Keratinocyte (primary cell): ENCODE measurements around the gene TMEM9. TPM values are rescaled to one million over a fixed set of nuclear protein-coding genes. Genes with fewer than 3 reads are reported as not detected.

Source experiments
- DNase-seq: peaks from one replicate; pipeline ENCODE4 v3.0.0-alpha.2; 2011; ENCODE audit warnings: low read depth, missing footprints, low spot score
- FAIRE-seq: peaks from 2 replicates; lab custom pipeline; 2011; peaks lifted over from hg19 to GRCh38; lab: Jason Lieb, UNC
- H2AFZ ChIP-seq: 2 replicates; pipeline ENCODE4 v1.6.0; 2012; ENCODE audit warnings: low read length, control low read depth, inconsistent platforms; ENCODE audit not compliant: control insufficient read depth
- H3K27ac ChIP-seq: 2 replicates; pipeline ENCODE4 v1.5.1; 2011; ENCODE audit warnings: low read length; ENCODE audit not compliant: control insufficient read depth, insufficient read depth
- H3K27me3 ChIP-seq: 3 replicates; pipeline ENCODE4 v1.6.0; 2011; ENCODE audit warnings: low read length; ENCODE audit not compliant: control insufficient read depth, insufficient read depth; ENCODE audit errors: extremely low read depth
- H3K36me3 ChIP-seq, 2 experiments: 2 replicates in 1 of 2; 3 replicates in 1 of 2; pipeline ENCODE4 v1.5.1; 2011; ENCODE audit warnings: low read length in 2 of 2, mild to moderate bottlenecking in 1 of 2; ENCODE audit not compliant: control insufficient read depth in 2 of 2, insufficient read depth in 2 of 2; ENCODE audit errors: extremely low read depth in 1 of 2
- H3K4me1 ChIP-seq: 3 replicates; pipeline ENCODE4 v1.5.1; 2011; ENCODE audit warnings: low read length; ENCODE audit not compliant: control insufficient read depth, insufficient read depth; ENCODE audit errors: extremely low read depth
- H3K4me2 ChIP-seq: 3 replicates; pipeline ENCODE4 v1.6.0; 2011; ENCODE audit warnings: low read depth, low read length; ENCODE audit not compliant: control insufficient read depth, insufficient read depth; ENCODE audit errors: extremely low read depth
- H3K4me3 ChIP-seq, 3 experiments: fragments of 200-600 bp in 1 of 3; sonication (generic) in 1 of 3; 2 replicates in 2 of 3; 3 replicates in 1 of 3; pipeline ENCODE4 v1.5.1; 2011 to 2016; ENCODE audit warnings: low read length in 3 of 3, mild to moderate bottlenecking in 3 of 3, control low read depth in 2 of 3, inconsistent platforms in 1 of 3, low read depth in 1 of 3, mixed read lengths in 1 of 3, mixed run types in 1 of 3, moderate library complexity in 1 of 3; ENCODE audit not compliant: control insufficient read depth in 2 of 3, insufficient read depth in 2 of 3; ENCODE audit errors: extremely low read depth in 1 of 3
- H3K79me2 ChIP-seq: 2 replicates; pipeline ENCODE4 v1.6.0; 2012; ENCODE audit warnings: low read length; ENCODE audit not compliant: control insufficient read depth, insufficient read depth
- H3K9ac ChIP-seq: 3 replicates; pipeline ENCODE4 v1.6.0; 2011; ENCODE audit warnings: low read length; ENCODE audit not compliant: control insufficient read depth, insufficient read depth; ENCODE audit errors: extremely low read depth
- H3K9me1 ChIP-seq: 3 replicates; pipeline ENCODE4 v1.6.0; 2011; ENCODE audit warnings: low read length; ENCODE audit not compliant: control insufficient read depth, insufficient read depth; ENCODE audit errors: extremely low read depth
- H3K9me3 ChIP-seq: 2 replicates; pipeline ENCODE4 v1.5.1; 2012; ENCODE audit warnings: low read depth, low read length; ENCODE audit not compliant: control insufficient read depth
- H4K20me1 ChIP-seq: 3 replicates; pipeline ENCODE4 v1.6.0; 2011; ENCODE audit warnings: low read length; ENCODE audit not compliant: control insufficient read depth, insufficient read depth; ENCODE audit errors: extremely low read depth
- CTCF ChIP-seq, 3 experiments: IDR thresholded peaks in 1 of 3; conservative IDR thresholded peaks in 1 of 3; optimal IDR thresholded peaks in 1 of 3; 2 replicates in 2 of 3; 3 replicates in 1 of 3; pipeline versions ENCODE3 to v1.5.1; 2011; ENCODE audit warnings: low read length in 3 of 3, mild to moderate bottlenecking in 3 of 3, moderate library complexity in 2 of 3, control low read depth in 1 of 3, inconsistent platforms in 1 of 3; ENCODE audit not compliant: insufficient read depth in 2 of 3; ENCODE audit errors: extremely low read depth in 1 of 3
- EZH2 ChIP-seq: IDR thresholded peaks from one replicate; pipeline ENCODE4 v1.6.1; 2012; ENCODE audit warnings: inconsistent platforms, mild to moderate bottlenecking, low read length, moderate library complexity
- dilution Hi-C: fragments of 300-500 bp; cut with MboI; formaldehyde crosslinking; loops from one replicate; pipeline ENCODE4 v1.7.0; 2020; ENCODE audit warnings: low sequenced_read_pairs; ENCODE audit not compliant: extremely low pct_ligation_motif_present
- polyA plus RNA-seq, 5 experiments: library from polyadenylated mRNA; depleted of rRNA in 3 of 5; stranded (reverse) in 3 of 5; stranded (forward) in 1 of 5; unstranded in 1 of 5; fragments of >200 nt; gene quantifications; 1 replicate in 1 of 5; 2 replicates in 3 of 5; 3 replicates in 1 of 5; pipeline versions ENCODE4 v1.2.1 to v1.2.3, GENCODE V29; 2011 to 2012; ENCODE audit warnings: missing spikeins in 2 of 5, low read depth in 1 of 5, low replicate concordance in 1 of 5

Gene TMEM9
- polyA plus RNA-seq, 1 donor (not counting 4 experiments of a cell fraction or from before 2014, with no cell fraction given): 56.0 TPM

GRCh38 chr1:201183753-201184152 is 29.5 kb upstream of the TMEM9 start:
- Histone ChIP-seq H2AFZ (no peak overlapping the region), H3K36me3 (no peaks in the 10 kb centered on the region), H3K27ac (no peak overlapping the region), H3K4me3 (no peak overlapping the region), H3K79me2 (no peaks in the 10 kb centered on the region), H3K4me1 (no peaks in the 10 kb centered on the region), H3K4me2 (no peak overlapping the region), H4K20me1 (no peaks in the 10 kb centered on the region), H3K9me3 (no peaks in the 10 kb centered on the region), H3K9me1 (no peaks in the 10 kb centered on the region), H3K9ac (no peak overlapping the region), H3K27me3 (peaks cover 35% of the 10 kb centered on the region)
- dilution Hi-C loops: no loop called here
- DNase-seq: no peak
- TF ChIP-seq EZH2 (no peak), CTCF (optimal IDR thresholded peaks at IDR 0.05 in 1 of 3, IDR thresholded peaks at IDR 0.05 in 1 of 3, conservative IDR thresholded peaks at IDR 0.05 in 1 of 3; ENCODE audit: extremely low read depth in 1 of 3, insufficient read depth in 2 of 3, low read length in 3 of 3) (no peak)
- no peak for FAIRE-seq

GRCh38 chr1:201183209-201183608 is 28.9 kb upstream of the TMEM9 start:
- Histone ChIP-seq H3K27me3 (peaks cover 35% of the 10 kb centered on the region), H3K27ac (no peak overlapping the region), H3K4me1 (no peaks in the 10 kb centered on the region), H3K9ac (no peak overlapping the region), H3K9me3 (no peaks in the 10 kb centered on the region), H2AFZ (no peak overlapping the region), H3K4me2 (no peak overlapping the region), H3K4me3 (no peak overlapping the region), H3K79me2 (no peaks in the 10 kb centered on the region), H4K20me1 (no peaks in the 10 kb centered on the region), H3K36me3 (no peaks in the 10 kb centered on the region), H3K9me1 (no peaks in the 10 kb centered on the region)
- TF ChIP-seq CTCF (optimal IDR thresholded peaks at IDR 0.05 in 1 of 3, IDR thresholded peaks at IDR 0.05 in 1 of 3, conservative IDR thresholded peaks at IDR 0.05 in 1 of 3; ENCODE audit: extremely low read depth in 1 of 3, insufficient read depth in 2 of 3, low read length in 3 of 3): no peak
- no peak for TF ChIP-seq EZH2
- dilution Hi-C loops: no loop called here
- DNase-seq (no peak), FAIRE-seq (no peak)
